Glomerular visceral epithelial cell (primary cell): ENCODE measurements around the gene WDR76.

ENCODE experiments used
- DNase-seq: peaks from one replicate; pipeline ENCODE4 v3.0.0-alpha.2; 2016; ENCODE audit errors: extremely low spot score

WDR76 gene

GRCh38 chr15:43877371-43877770 lies 50.6 kb downstream of the WDR76 start:
- DNase-seq, result no peak

DNA sequence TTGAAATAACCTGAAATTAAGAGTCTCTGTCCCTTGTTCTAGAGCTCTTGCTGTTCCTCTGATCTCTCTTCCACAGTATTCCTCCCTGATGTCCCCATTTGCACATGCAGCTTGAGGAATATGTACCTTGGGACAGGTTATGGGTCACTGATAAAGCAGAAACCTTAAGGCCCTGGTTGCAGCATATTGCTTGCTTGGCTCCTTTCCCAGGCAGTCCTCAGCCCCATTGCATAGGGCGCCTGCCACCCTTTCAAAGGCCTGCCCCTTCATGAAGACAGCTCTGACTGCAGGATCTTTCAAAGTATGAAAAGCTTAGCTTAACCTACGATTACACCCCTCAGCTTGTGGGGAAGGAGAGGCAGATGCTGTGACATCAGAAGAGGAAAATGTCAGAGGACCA lies 51.6 kb downstream of the WDR76 start:
- no peak for DNase-seq

- DNase-seq, result no peak
Measured at GRCh38 chr15:43879386-43880355, 52.9 kb downstream of the WDR76 start.

DNA sequence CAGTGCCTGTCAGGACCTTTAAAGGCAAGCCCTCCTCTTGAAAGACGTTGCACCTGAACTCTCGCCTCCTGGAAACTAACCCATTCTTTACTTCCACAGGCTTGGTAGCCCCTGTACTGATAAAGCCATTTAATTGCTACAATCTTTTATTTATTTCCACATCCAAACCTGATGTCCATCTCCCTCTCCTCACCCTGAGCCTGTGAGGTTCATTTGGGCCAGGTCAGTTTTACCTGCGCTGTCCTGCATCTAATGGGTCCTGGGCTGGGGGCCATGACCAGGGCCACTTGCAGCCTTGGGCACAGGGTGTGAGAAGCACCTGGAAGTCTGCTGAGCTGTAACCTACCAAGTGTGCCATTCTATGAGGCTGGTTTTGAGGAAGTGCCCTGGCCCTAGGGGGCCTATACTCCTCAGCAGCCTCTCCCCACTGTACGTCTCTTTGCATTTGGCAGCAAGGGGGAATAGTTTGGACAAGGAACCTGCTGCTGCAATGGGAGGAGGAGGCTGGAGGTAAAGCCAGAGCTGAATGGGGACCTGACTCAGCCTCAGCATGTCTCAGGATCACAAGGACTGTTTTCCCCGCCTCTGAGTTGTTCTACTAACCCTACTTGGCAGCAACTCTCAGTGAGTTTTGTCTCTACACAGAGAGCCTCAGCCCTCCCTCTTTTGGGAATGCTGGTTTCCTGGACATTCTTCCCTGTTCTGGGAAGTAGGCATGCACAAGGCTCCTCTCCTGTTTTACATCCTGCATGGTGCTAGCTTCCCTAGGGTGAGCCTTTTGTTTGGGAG lies 53.8 kb downstream of the WDR76 start:
- no peak for DNase-seq

- DNase-seq, result no peak
Measured at GRCh38 chr15:43881245-43881644, 54.4 kb downstream of the WDR76 start.

- no peak for DNase-seq
Measured at GRCh38 chr15:43881944-43882343, 55.1 kb downstream of the WDR76 start.

- DNase-seq, result no peak
Measured at GRCh38 chr15:43883571-43883970, 56.8 kb downstream of the WDR76 start.

- no peak for DNase-seq
Measured at GRCh38 chr15:43886558-43886957, 59.8 kb downstream of the WDR76 start.

DNA sequence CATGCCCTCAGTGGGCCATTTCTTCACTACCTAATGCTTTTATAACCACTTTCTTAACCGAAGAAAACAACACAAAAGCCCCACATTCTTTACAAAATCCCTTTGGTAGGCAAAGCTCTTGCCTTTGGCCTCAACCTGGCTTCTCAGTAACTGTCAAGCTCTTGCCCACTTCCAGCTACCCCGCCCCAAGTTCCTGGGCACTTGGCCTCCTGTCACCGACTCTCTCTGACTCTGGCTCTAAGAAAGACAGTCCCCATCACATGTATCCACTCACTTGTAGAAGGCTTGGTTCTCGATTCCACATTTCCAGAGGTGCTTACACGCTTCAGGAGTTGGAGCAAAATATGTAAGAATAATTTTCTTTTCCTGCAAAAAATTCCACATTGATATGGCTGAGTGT lies 61.1 kb downstream of the WDR76 start:
- DNase-seq, result no peak

GRCh38 chr15:43889042-43889441 lies 62.2 kb downstream of the WDR76 start:
- no peak for DNase-seq

- DNase-seq, result no peak
Measured at GRCh38 chr15:43893956-43894355, 67.2 kb downstream of the WDR76 start.

- DNase-seq, result no peak
Measured at GRCh38 chr15:43895586-43895985, 68.8 kb downstream of the WDR76 start.

DNA sequence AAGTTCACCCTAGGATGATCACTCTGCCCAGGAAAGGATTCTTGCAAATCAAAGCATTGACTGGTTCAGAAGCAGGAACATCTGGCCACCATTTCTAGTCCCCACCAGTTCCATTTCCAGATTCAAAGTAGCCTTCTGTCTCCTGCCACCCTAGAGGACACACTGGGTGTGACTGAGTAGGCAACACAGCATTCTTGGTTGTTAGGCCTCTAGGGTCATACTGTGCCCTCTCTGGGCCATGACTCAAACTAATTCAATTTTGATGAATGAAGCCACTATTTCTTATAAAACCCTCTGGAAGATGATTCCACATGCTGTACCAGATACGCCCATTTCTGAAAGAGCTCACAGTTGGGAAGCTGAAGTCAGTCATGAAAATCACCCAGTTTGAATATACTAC lies 69.7 kb downstream of the WDR76 start:
- DNase-seq, result no peak

DNA sequence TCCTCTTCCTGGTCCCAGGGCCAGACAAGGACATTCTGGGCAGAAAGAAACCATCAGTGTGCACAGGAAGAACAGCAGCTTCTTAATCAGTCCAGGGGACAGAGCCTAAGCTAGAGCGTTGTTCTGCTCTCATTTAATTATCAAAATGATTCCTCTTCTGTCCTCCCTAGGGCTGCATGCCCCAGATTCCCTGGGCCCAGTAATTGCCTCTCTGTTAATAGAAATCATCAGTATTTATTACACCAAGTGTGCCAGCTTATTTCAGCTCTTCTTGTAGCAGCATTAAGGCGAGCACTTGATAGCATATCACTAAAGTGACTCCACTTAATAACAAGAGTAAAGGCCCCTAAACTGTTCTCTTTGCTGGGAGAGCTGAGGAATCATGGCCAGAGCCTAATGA lies 72.1 kb downstream of the WDR76 start:
- no peak for DNase-seq

DNA sequence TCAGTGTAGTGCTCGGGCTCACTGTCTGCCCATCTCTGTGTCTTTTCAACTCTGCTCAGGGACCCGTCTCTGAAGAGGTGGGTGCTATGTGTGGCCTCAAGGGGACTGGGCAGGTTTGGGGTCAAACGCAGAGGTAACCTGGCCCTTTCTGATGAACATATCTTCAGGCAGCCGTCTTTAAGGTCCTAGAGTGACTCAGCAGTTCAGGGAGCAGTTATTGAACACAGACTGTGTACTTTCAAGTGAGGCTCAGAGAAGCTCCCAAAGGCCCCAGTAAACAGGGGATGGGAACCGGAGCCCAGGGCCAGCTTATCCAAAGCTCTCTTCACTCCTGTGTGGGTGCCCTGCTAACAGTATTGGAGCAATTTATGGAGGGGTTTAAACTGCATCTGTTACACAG lies 73.1 kb downstream of the WDR76 start:
- no peak for DNase-seq

DNA sequence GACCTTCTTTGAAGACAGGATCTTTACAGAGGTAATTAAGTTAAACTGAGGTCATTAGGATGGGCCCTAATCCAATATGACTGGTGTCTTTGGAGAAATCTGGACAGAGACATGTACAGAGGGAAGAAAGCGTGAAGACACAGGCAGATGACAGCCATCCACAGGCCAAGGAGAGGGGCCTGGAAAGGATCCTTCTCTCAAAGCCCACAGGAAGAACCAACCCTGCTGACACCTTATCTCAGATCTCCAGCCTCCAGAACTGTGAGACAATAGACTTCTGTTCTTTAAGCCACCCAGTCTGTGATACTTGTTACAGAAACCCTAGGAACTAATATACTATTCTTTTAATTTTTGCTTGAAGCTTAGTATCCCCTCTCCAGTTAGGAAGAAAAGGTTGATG lies 74.2 kb downstream of the WDR76 start:
- DNase-seq, result no peak

DNA sequence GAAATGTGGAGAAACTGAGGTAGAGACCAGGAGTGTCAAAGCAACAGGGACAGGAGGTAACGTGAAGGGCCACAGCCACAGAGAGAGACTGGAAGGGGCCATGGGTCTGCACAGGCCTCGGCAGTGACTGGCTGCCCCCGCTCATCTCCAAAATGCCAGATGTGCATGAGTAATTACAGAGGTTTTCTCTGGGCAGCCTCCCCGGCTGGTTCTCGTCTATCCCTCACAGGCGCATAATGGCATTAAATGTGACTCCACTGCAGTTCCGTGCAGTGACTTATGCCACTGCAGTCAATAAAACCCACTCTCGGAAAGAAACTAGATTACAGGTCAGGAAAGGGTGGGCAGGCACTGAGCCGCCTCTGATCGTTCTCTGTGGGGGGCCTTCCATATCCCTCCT lies 74.7 kb downstream of the WDR76 start:
- no peak for DNase-seq

DNA sequence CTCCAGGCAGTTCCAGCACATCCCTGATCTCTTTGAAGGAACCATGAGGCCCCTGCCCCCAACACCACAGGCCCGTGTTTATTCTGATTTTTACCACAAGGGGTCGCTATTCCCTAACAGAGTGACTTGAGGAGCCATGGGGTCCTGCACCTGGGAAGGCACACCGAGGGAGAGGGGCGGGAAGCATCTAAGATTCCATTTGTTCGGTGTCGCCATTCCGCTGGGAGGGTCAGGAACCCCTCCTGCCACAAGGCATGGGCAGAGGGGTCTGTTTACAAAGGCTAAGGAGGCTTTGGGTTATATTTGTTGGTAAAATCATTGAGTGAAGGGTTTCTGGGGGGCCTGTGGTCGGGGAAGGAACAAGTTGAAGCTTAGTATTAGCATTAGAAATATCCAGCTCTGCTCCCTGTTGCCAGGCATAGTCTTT lies 77.1 kb downstream of the WDR76 start:
- peak; percentile 73 for DNase-seq

DNA sequence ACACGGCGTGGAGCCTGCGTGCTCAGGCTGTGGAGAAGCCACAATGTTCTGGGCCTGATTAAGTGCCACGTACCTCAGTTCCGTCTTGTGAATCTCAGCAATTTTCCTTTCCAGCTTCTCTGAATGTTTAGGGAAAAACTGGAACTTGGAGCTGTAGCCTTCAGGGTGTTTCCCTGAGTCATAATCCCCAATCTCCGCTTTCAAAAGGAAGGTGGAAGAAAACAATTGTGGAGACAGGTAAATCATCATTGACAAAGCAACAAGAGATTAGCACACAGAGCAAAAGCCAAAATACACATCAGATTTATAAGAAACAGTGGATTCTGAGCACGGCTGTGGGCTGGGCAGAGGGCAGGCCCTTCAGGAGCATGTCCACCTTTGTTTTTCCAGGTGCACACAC lies 79.0 kb downstream of the WDR76 start:
- DNase-seq, result no peak

GRCh38 chr15:43908516-43909050 lies 81.8 kb downstream of the WDR76 start:
- DNase-seq, result no peak

DNA sequence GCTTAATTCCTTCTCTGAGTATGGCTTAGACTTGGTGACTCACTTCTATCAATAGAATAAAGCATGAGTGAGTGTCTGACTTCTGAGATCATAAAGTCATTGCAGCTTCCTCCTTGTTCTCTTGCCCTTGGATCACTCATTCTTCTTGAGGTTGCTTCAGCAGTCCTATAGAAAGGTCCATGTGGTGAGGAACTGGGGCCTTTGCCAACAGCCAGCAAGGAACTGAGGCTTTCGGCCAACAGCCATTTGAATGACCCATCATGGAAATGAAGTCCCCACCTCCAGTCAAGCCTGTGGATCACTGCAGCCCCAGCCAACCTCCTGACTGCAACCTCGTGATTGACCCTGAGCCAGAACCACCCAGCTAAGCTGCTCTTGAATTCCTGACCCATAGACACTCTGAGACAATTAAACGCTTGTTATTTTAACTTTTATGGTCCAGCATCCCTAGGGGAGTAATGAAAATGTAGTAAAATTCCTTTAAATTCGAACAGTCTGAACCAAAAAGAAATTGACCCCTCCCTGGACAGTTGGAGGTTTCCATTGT lies 84.5 kb downstream of the WDR76 start:
- peak; percentile 92 for DNase-seq

GRCh38 chr15:43912208-43912607 lies 85.4 kb downstream of the WDR76 start:
- DNase-seq, result no peak
